Neural progenitor cell (in vitro differentiated cells): ENCODE results near the gene TEKT3.

Experiments used
- EZH2 ChIP-seq: fragments of 200-600 bp; sonication (generic); IDR thresholded peaks from 2 replicates; pipeline ENCODE4 v1.6.1; 2017; ENCODE audit warnings: antibody characterized with exemption, mild to moderate bottlenecking, moderate library complexity
- TF ChIP-seq, protein P1 (sequence below): fragments of 200-600 bp; sonication (generic); IDR thresholded peaks from 2 replicates; pipeline ENCODE4 v1.5.1; 2017; ENCODE audit warnings: antibody characterized with exemption, mild to moderate bottlenecking

DNA sequence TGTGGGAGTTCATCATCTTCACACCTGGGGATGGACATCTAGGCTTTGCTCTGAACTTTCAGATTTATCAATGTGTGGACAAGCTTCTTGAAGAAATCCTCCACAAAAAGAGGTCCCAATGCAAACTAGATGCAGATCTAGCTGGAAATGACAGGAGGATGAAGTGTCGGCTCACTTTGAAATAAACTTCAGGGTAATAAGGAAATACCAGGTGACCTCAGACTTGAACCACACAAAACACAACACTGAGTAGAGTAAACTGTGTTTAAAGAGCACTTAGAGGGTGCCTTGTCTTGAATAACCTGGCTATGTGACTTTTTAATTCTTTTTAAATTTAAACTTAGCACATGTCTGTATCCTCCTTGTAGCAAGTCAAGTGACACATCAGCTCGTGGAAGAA is 27.2 kb upstream of the TEKT3 start:
- TF ChIP-seq, protein P1, sequence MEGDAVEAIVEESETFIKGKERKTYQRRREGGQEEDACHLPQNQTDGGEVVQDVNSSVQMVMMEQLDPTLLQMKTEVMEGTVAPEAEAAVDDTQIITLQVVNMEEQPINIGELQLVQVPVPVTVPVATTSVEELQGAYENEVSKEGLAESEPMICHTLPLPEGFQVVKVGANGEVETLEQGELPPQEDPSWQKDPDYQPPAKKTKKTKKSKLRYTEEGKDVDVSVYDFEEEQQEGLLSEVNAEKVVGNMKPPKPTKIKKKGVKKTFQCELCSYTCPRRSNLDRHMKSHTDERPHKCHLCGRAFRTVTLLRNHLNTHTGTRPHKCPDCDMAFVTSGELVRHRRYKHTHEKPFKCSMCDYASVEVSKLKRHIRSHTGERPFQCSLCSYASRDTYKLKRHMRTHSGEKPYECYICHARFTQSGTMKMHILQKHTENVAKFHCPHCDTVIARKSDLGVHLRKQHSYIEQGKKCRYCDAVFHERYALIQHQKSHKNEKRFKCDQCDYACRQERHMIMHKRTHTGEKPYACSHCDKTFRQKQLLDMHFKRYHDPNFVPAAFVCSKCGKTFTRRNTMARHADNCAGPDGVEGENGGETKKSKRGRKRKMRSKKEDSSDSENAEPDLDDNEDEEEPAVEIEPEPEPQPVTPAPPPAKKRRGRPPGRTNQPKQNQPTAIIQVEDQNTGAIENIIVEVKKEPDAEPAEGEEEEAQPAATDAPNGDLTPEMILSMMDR, result no peak
- no peak for TF ChIP-seq EZH2
